GM12801 (cell line): ENCODE measurements around the gene MTHFD1.

Experiments used
- TF ChIP-seq, protein P1 (sequence below): IDR thresholded peaks from one replicate; pipeline ENCODE4 v1.5.1; 2011; ENCODE audit warnings: control low read depth; ENCODE audit not compliant: insufficient read length; ENCODE audit errors: extremely low read depth

Gene MTHFD1

DNA sequence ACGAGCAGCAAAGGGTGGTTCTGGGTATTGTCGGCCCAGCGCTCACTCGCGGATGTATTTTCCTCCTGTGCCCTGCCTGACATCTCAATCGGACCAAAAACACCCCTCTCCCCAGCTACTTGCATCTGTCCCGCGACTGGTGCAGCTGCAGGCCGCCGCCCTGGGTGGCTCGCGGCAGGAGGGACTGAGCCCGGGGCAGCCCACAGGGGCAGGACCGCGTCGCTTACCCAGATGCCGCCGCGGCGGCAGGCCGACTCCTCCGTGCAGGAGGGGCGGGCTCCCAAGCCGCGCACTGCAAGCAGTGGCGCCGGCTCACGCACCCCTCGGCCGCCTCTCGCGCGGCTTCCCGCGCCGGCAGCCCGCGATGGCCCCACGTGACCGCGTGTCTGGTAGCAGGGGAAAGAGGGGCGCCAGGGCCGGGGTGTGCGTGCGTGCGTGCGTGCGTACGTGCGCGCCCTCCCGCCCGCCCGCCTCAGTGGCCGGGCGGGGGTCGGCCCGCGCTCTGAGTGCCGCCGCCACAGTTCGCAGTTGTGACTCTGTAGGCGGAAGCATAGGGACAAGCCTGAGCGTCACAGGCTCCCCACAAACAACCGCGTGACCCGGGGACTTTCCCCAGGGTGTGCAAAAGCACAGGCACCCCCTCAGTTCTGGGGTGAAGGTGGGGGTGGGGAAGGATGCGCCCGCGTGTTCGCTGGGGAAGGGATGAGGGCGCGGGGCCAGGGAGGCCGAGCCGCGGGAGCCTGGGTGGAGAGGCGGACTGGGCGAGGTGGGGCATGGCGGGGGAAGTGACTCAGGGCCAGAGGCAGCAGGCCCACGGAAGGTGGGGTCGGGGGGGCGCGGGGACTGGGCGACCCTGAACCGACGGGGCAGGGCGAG, 115.5 kb downstream of the MTHFD1 start, which contains the start of gene ZBTB25:
Gene ZBTB25, minus strand, starts transcription at position 405 of the 876 bp plus-strand sequence. CDS start 13,305 bp downstream, outside the sequence.
- TF ChIP-seq, protein P1, sequence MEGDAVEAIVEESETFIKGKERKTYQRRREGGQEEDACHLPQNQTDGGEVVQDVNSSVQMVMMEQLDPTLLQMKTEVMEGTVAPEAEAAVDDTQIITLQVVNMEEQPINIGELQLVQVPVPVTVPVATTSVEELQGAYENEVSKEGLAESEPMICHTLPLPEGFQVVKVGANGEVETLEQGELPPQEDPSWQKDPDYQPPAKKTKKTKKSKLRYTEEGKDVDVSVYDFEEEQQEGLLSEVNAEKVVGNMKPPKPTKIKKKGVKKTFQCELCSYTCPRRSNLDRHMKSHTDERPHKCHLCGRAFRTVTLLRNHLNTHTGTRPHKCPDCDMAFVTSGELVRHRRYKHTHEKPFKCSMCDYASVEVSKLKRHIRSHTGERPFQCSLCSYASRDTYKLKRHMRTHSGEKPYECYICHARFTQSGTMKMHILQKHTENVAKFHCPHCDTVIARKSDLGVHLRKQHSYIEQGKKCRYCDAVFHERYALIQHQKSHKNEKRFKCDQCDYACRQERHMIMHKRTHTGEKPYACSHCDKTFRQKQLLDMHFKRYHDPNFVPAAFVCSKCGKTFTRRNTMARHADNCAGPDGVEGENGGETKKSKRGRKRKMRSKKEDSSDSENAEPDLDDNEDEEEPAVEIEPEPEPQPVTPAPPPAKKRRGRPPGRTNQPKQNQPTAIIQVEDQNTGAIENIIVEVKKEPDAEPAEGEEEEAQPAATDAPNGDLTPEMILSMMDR = no peak

GRCh38 chr14:64504310-64504896, 116.2 kb downstream of the MTHFD1 start, which contains the start of gene ZBTB1:
TSS of gene ZBTB1 (plus strand) at chr14:64504770. CDS start at chr14:64521505, 16,735 bp downstream.
- TF ChIP-seq, protein P1 = no peak

DNA sequence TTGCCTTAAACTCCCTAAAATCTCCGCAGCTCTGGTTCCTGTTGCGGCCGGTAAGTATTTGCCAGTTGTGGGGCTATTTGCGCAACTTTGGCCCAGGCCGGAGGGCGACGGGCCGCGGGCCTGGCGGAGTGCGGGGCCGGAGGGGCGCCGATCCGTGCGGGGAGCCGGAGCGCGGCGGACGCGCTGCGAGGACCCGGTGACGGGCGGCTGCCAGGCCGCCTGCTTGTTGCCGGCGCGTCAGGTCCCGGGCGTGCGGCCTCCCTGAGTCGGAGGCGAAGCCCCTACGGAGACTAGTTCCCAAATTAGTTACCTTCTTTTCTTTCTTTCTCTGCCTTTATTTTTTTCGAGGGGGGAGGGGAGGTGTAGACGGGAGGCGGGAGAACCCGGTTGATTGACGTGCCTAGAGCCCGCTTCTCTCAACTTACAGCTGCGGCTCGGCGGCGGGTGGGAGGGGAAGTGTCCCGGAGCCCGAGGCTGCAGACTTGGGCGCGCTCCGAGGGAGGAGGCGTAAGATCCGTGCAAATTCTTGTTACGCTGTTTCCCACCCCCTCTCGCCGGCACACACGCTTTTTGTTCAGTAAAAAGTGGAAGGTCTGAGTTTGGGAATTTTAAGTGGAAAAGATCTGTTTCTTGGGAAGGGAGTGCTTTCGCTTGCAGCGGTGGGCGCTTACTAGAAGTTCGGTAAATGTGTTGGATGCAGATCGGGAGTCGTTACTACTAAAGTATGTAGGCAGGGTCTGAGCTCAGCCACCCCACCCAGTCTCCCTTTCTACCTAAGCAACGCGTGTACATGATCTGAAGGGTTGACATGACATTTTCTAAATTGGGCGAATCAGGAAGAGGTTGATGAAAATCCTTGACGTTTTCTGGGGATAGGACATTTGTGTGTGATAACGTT, 117.0 kb downstream of the MTHFD1 start:
- TF ChIP-seq, protein P1 = no peak

GRCh38 chr14:64506721-64507120, 118.6 kb downstream of the MTHFD1 start:
- TF ChIP-seq, protein P1 = no peak

GRCh38 chr14:64507376-64508156, 119.4 kb downstream of the MTHFD1 start:
- TF ChIP-seq, protein P1 = no peak

GRCh38 chr14:64508215-64508776, 120.1 kb downstream of the MTHFD1 start:
- TF ChIP-seq, protein P1 = no peak
